Stimulated activated naive CD4-positive, alpha-beta T cell (primary cell): Measurements from ENCODE around the gene PSMD12.
"Not testable (repeated sequence)": the region's sequence is repeated elsewhere in the genome, so short reads cannot be mapped to it uniquely, and the experiment has no call there.

Experiments used
- DNase-seq, 6 experiments: peaks; one replicate each; lab custom pipeline; 2025; lab: John Stamatoyannopoulos, UW

The PSMD12 gene

DNA sequence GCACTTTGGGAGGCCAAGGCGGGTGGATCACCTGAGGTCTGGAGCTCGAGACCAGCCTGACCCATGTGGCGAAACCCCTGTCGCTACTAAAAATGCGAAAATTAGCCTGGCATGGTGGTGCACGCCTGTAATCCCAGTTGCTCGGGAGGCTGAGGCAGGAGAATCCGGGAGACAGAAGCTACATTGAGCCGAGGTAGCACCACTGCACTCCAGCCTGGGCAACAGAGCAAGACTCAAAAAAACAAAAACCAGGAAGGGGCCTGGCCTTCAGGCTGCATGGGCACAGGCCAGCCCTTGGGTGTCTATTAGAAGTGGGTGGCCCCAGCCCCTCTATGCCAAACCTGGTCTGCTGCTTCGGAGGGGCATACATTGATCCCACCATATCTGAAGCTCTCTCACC lies 56.0 kb downstream of the PSMD12 start:
- no peak for DNase-seq

DNA sequence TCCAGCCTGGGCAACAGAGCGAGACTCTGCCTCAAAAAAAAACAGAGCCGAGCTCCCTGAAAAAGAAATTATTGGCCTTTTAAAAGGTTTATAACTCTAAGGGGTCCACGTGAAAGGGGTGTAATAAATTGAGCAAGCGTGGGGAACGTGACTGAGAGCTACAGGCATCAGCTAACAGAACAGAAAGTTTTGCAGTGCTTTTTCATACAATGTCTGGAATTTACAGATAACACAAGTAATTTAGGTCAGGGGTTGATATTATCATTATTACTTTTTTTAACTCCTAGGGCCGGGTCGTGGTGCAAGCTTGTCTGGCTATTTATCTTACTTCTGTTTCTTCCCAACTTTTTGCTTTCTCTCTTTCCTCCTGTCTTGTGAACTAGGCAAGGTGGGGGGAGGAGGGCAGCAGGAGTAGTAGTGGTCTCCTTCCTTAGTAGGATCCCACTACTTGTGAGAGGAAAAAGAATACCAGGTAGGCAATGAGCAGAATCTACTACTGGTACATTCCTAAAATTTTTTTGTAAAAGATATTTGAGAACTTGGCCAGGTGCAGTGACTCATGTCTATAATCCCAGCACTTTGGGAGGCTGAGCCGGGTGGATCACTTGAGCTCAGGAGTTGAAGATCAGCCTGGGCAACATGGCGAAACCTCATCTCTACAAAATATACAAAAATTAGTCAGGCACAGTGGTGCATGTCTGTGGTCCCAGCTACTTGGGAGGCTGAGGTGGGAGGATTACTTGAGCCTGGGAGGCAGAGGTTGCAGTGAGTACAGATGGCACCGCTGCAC lies 60.7 kb downstream of the PSMD12 start:
- not testable (repeated sequence) for DNase-seq

DNA sequence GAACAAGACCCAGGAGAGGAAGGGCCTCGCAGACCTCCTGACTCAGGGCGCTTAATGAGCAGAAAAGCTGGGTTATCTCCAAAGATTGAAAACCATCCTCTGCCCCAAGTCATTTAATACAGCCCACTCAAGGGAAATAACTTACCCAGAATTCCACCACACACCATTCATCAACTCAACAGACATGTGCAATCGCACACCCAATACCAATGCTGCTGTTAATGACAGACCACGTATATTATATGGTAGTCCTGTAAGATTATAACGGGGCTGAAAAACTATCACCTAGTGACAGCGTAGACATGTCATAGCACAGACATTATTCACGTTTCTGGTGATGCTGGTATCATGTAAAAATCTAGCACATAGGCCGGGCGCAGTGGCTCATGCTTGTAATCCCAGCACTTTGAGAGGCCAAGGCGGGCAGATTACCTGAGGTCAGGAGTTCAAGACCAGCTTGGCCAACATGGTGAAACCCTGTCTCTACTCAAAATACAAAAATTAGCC lies 68.9 kb downstream of the PSMD12 start:
- no peak for DNase-seq

DNA sequence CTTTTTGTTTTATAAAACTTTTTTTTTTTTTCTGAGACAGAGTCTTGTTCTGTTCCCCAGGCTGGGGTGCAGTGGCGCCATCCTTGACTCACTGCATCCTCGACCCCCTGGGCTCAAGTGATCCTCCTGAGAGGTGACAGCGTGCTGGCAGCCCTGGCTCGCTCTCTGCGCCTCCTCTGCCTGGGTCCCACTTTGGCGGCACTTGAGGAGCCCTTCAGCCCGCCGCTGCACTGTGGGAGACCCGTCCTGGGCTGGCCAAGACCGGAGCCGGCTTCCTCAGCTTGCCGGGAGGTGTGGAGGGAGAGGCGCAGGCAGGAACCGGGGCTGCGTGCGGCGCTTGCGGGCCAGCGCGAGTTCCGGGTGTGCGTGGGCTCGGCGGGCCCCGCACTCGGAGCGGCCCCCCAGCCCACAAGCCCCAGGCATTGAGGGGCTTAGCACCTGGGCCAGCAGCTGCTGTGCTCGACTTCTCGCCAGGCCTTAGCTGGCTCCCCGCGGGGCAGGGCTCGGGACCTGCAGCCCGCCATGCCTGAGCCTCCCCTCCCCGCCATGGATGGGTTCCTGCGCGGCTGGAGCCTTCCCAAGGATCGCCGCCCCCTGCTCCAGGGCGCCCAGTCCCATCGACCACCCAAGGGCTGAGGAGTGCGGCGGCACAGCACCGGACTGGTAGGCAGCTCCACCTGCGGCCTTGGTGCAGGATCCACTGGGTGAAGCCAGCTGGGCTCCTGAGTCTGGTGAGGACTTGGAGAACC lies 71.8 kb downstream of the PSMD12 start:
- DNase-seq, result no peak

DNA sequence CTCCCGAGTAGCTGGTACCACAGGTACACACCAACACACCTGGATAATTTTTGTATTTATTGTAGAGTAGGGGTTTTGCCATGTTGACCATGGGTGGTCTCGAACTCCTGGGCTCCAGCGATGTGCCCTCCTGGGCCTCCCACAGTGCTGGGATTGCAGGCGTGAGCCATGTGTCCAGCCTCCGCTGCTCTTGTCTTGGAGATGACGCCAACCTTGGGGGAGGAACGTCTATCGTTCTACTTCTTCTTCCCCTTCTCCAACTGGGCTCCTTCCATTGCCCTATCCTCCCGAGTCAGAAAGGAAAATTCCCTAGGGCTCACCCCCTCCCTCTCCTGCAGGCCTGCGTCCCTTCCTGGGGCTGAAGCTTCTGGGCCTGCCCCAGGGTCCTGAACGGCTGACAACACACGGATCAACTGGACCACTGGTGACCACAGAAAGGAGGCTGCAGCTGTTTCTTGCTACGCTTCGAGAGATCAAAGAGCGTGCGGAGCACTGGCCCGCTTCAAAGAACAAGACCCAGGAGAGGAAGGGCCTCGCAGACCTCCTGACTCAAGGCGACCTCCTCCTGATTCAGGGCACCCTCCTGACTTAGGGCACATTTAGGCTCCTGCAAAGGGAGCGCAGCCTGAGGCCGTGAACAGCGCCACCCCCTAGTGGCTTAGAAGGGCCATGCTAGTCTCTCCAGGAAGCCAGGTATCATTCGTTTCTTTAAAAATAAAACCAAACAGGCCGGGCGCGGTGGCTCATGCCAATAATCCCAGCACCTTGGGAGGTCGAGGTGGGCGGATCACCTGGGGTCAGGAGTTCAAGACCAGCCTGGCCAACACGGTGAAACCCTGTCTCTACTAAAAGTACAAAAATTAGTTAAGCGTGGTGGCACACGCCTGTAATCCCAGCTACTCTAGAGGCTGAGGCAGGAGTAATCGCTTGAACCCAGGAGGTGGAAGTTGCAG lies 72.8 kb downstream of the PSMD12 start:
- DNase-seq, result peak; percentile 23 to 68 (median 32)

DNA sequence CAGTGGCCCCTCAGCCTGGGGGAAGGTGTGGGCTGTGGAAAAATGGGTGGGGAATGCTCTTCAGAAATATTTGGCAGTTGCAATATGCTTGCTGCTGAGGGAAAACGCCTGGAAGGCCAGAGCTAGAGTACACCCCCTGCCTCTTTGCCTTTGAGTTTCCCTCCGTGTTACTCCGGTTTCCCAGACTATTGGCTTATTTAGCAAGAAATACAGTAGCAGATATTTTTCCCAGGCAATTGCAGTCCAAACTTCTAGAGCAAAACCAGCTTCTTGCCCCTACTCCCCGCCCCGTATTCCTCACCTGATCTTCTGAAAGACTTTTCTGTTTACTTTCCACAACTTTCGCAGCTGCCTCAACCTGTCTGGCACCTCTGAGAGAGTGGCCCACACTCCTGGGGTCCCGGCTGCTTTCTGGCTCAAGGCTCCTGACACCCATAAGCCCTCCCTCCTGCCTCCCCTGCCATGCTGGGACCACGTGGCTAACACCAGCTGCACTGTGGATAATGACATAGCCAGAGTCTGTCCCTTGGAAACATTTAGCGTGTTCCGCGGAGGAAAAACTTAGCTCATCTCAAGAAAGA lies 75.6 kb downstream of the PSMD12 start:
- no peak for DNase-seq

DNA sequence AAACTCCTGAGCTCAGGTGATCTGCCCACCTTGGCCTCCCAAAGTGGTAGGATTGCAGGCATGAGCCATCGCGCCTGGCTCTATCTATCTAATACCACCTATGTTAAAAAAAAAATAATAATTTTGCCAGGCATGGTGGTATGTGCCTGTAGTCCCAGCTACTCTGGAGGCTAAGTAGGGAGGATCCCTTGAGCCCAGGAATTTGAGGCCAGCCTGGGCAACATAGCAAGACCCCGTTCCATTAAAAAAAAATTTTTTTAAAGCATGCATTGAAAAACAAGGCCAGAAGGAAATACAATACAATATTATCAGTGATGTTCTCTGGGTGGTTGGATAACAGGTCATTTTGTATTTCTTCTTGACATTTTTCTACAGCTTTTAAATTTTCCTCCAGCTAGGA lies 76.1 kb downstream of the PSMD12 start:
- DNase-seq, result no peak

DNA sequence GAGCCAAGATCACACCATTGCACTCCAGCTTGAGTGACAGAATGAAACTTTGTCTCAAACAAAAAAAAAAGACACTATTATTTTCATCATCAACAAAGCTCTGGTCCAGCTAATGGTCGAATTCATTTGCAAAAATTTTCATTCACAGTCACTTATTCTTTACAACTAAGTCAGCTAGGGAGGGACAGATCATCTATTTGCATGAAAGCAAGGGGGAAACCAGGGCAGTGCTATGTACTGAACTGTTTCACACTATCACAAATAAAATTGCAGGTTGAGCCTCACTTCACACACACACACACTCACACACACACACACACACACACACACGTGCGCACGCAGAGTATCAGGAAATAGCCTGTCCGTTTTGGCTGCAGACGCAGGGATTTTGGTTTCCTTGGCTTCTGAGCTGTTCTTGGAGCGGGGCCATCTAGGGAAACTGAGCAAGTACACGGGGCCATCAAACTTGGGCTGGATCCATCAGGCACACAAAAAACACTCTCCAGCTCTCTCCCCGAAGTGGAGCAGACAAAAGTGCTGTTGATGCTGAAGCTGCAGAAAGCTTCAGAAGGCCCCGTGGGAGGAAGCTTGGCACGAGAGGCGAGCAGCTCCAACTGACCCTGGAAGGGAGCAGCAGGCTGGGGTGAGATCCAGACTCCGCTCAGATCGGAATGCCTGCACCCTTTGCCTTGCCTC lies 77.0 kb downstream of the PSMD12 start:
- DNase-seq, result no peak
